D721Med (cell line): ENCODE results near the gene DDX39A.

Experiments used
- DNase-seq: peaks from one replicate; pipeline ENCODE4 v3.0.0; 2011; ENCODE audit warnings: low spot score; ENCODE audit not compliant: insufficient read length
- FAIRE-seq: peaks from 2 replicates; lab custom pipeline; 2011; peaks lifted over from hg19 to GRCh38; lab: Jason Lieb, UNC
- CTCF ChIP-seq: IDR thresholded peaks from 2 replicates; pipeline ENCODE4 v1.5.1; 2012; ENCODE audit warnings: mild to moderate bottlenecking, control low read depth; ENCODE audit not compliant: insufficient read depth; ENCODE audit errors: missing control alignments

DDX39A gene

GRCh38 chr19:14433554-14434501 is 14.7 kb upstream of the DDX39A start:
- no peak for FAIRE-seq
- TF ChIP-seq CTCF = no peak
- DNase-seq = no peak

GRCh38 chr19:14432791-14433553 is 13.8 kb upstream of the DDX39A start, which contains the start of gene PKN1:
Gene PKN1 (plus strand): TSS chr19:14433306. CDS start chr19:14433522, 216 bp downstream.
- DNase-seq (peak; percentile 50), FAIRE-seq (no peak)
- no peak for TF ChIP-seq CTCF

- TF ChIP-seq CTCF = no peak
- no peak for DNase-seq
- no peak for FAIRE-seq
Observed at GRCh38 chr19:14430712-14431111, 11.6 kb upstream of the DDX39A start.

GRCh38 chr19:14428882-14429416 is 9.8 kb upstream of the DDX39A start:
- FAIRE-seq = no peak
- no peak for DNase-seq
- TF ChIP-seq CTCF = no peak

- DNase-seq (no peak), FAIRE-seq (no peak)
- TF ChIP-seq CTCF = no peak
Observed at GRCh38 chr19:14427461-14427860, 8.3 kb upstream of the DDX39A start.

GRCh38 chr19:14425696-14426138 is 6.6 kb upstream of the DDX39A start:
- FAIRE-seq = no peak
- DNase-seq = no peak
- no peak for TF ChIP-seq CTCF
